GM12872 (cell line): ENCODE measurements around the gene SRP68.

Experiments
- CTCF ChIP-seq: IDR thresholded peaks from 3 replicates; pipeline ENCODE4 v1.5.1; 2011; ENCODE audit warnings: low read depth, mild to moderate bottlenecking, low read length, moderate library complexity; ENCODE audit not compliant: insufficient read depth

The SRP68 gene

GRCh38 chr17:76094046-76094445, 21.7 kb upstream of the SRP68 start:
- no peak for TF ChIP-seq CTCF

- TF ChIP-seq CTCF, result no peak
These were observed 20.5 kb upstream of the SRP68 start for GRCh38 chr17:76092526-76093413.

- TF ChIP-seq CTCF, result no peak
These were observed 19.4 kb upstream of the SRP68 start for GRCh38 chr17:76091526-76092286.

- TF ChIP-seq CTCF, result no peak
These were observed 18.3 kb upstream of the SRP68 start for GRCh38 chr17:76090517-76091129.

GRCh38 chr17:76089680-76090516, 17.6 kb upstream of the SRP68 start:
- TF ChIP-seq CTCF, result no peak

GRCh38 chr17:76088868-76089576, 16.7 kb upstream of the SRP68 start:
- no peak for TF ChIP-seq CTCF
